Prostate gland (tissue), 2 donors: Measurements from ENCODE around the gene DIPK1A. TPM values are rescaled to one million over a fixed set of nuclear protein-coding genes. Genes with fewer than 3 reads are reported as not detected.

Experiments
- DNase-seq: peaks from one replicate; pipeline ENCODE4 v3.0.0-alpha.2; 2019; ENCODE audit warnings: low spot score
- H3K27ac ChIP-seq, 2 donors: fragments of 200-600 bp; sonication (generic); 2 replicates each; pipeline ENCODE4 v1.5.1; 2017 to 2019
- H3K27me3 ChIP-seq: fragments of 200-600 bp; sonication (generic); replicated peaks from 2 replicates; pipeline ENCODE4 v1.5.1; 2019; ENCODE audit not compliant: insufficient read depth
- H3K36me3 ChIP-seq, 2 donors: fragments of 200-600 bp; sonication (generic); 1 replicate in 1 of 2; 2 replicates in 1 of 2; pipeline versions ENCODE4 v1.5.1 to v1.8.1; 2017 to 2019
- H3K4me1 ChIP-seq: fragments of 200-600 bp; sonication (generic); replicated peaks from 2 replicates; pipeline ENCODE4 v1.5.1; 2019
- H3K4me3 ChIP-seq, 2 donors: fragments of 200-600 bp; sonication (generic); 2 replicates each; pipeline ENCODE4 v1.5.1; 2017 to 2019
- H3K9me3 ChIP-seq: fragments of 200-600 bp; sonication (generic); 2 replicates; pipeline ENCODE4 v1.5.1; 2017
- CTCF ChIP-seq, 4 experiments: fragments of 200-600 bp in 2 of 4; fragments of 450-650 bp in 2 of 4; sonication (generic) in 2 of 4; IDR thresholded peaks; 1 replicate in 3 of 4; 2 replicates in 1 of 4; pipeline ENCODE4 v1.5.1; 2016 to 2019; ENCODE audit warnings: antibody characterized with exemption in 4 of 4, mild to moderate bottlenecking in 2 of 4, moderate library complexity in 2 of 4
- POLR2A ChIP-seq: fragments of 450-650 bp; IDR thresholded peaks from one replicate; pipeline ENCODE4 v1.6.1; 2016; ENCODE audit warnings: antibody characterized with exemption, mild to moderate bottlenecking
- POLR2AphosphoS5 ChIP-seq: sonication (generic); formaldehyde crosslinking; IDR thresholded peaks from one replicate; pipeline ENCODE4 v1.6.1; 2017; ENCODE audit warnings: antibody characterized with exemption
- WGBS: methylation state at CpG from one replicate; pipeline ENCODE4 v1.1.5; 2018; 5-methylcytosine and 5-hydroxymethylcytosine counted together
- intact Hi-C: fragments of 100-400 bp; cut with DNase I; formaldehyde crosslinking; loops from one replicate; pipeline ENCODE4 v1.14.2; 2022
- total RNA-seq, 2 donors: library from RNA; depleted of rRNA; stranded (reverse); fragments of >200 nt; gene quantifications; one replicate each; pipeline ENCODE4 v1.1.0, GENCODE V29; 2016

DIPK1A gene
- total RNA-seq, 2 donors from 2014 or later, result 9.2 to 22.2 TPM

- no peaks in the 10 kb centered on the region for H3K9me3 ChIP-seq
- no peak for TF ChIP-seq CTCF (IDR thresholded peaks at IDR 0.05)
- no peak for TF ChIP-seq POLR2A
- no peak for TF ChIP-seq POLR2AphosphoS5
- no peaks in the 10 kb centered on the region for H3K27me3 ChIP-seq
- intact Hi-C loops, result no loop called here
- no peak overlapping the region for H3K27ac ChIP-seq
- H3K4me3 ChIP-seq, result no peak overlapping the region
- WGBS, result 85% methylated on average over 4 of the region's 4 CpGs
- H3K36me3 ChIP-seq, result peaks cover 0 to 9% of the 10 kb centered on the region in 2 donors
- no peak for DNase-seq
- no peaks in the 10 kb centered on the region for H3K4me1 ChIP-seq
These were observed 118.9 kb downstream of the DIPK1A start for GRCh38 chr1:92842082-92843045.

- TF ChIP-seq POLR2A (no peak), CTCF (IDR thresholded peaks at IDR 0.05) (no peak), POLR2AphosphoS5 (no peak)
These were observed 120.7 kb downstream of the DIPK1A start for GRCh38 chr1:92840600-92840999.

GRCh38 chr1:92839442-92839841, 121.8 kb downstream of the DIPK1A start:
- Histone ChIP-seq H3K4me3 (no peak overlapping the region), H3K27me3 (no peaks in the 10 kb centered on the region), H3K36me3 (peaks cover 0 to 9% of the 10 kb centered on the region in 2 donors), H3K27ac (no peak overlapping the region), H3K4me1 (peaks cover 5% of the 10 kb centered on the region), H3K9me3 (no peaks in the 10 kb centered on the region)
- DNase-seq, result no peak
- intact Hi-C loops, result no loop called here
- TF ChIP-seq POLR2AphosphoS5 (no peak), CTCF (IDR thresholded peaks at IDR 0.05) (no peak), POLR2A (no peak)
- WGBS, result 63% methylated on average over 2 of the region's 2 CpGs

More at GRCh38 chr1:92840600-92840999, 120.7 kb downstream of the DIPK1A start:
- Histone ChIP-seq H3K27ac (no peak overlapping the region), H3K4me1 (no peaks in the 10 kb centered on the region), H3K4me3 (no peak overlapping the region), H3K27me3 (no peaks in the 10 kb centered on the region), H3K9me3 (no peaks in the 10 kb centered on the region), H3K36me3 (peaks cover 0 to 9% of the 10 kb centered on the region in 2 donors)
- DNase-seq, result no peak
- intact Hi-C loops, result no loop called here
- 59% methylated on average over 5 of the region's 5 CpGs for WGBS

- peaks cover 0 to 9% of the 10 kb centered on the region in 2 donors for H3K36me3 ChIP-seq
- TF ChIP-seq POLR2A (no peak), POLR2AphosphoS5 (no peak), CTCF (IDR thresholded peaks at IDR 0.05) (no peak)
- peaks cover 14% of the 10 kb centered on the region for H3K4me1 ChIP-seq
- H3K27me3 ChIP-seq, result no peaks in the 10 kb centered on the region
- no peak overlapping the region for H3K27ac ChIP-seq
- WGBS, result 0% methylated on average over 1 of the region's 1 CpG
- no peak for DNase-seq
- H3K4me3 ChIP-seq, result no peak overlapping the region
- intact Hi-C loops, result no loop called here
- no peaks in the 10 kb centered on the region for H3K9me3 ChIP-seq
These were observed 122.7 kb downstream of the DIPK1A start for GRCh38 chr1:92838519-92838918.

- WGBS, result 91% methylated on average over 2 of the region's 2 CpGs
- H3K36me3 ChIP-seq, result peaks cover 0 to 9% of the 10 kb centered on the region in 2 donors
- H3K4me1 ChIP-seq, result peaks cover 16% of the 10 kb centered on the region
- H3K9me3 ChIP-seq, result no peaks in the 10 kb centered on the region
- intact Hi-C loops, result no loop called here
- DNase-seq, result no peak
- no peak overlapping the region for H3K4me3 ChIP-seq
- H3K27ac ChIP-seq, result no peak overlapping the region
- no peaks in the 10 kb centered on the region for H3K27me3 ChIP-seq
- TF ChIP-seq POLR2A (no peak), CTCF (IDR thresholded peaks at IDR 0.05) (no peak), POLR2AphosphoS5 (no peak)
These were observed 124.2 kb downstream of the DIPK1A start for GRCh38 chr1:92837062-92837461.
